ENCODE measurements around the gene AP2A1. TPM values are rescaled to one million over a fixed set of nuclear protein-coding genes. Genes with fewer than 3 reads are reported as not detected.

The AP2A1 gene
- total and polyA plus RNA-seq, 9 of the 15 experiments (the other 6 are each of a cell fraction or from before 2014, with no cell fraction given): 0.55 to 150 (median 31.9) TPM

DNA sequence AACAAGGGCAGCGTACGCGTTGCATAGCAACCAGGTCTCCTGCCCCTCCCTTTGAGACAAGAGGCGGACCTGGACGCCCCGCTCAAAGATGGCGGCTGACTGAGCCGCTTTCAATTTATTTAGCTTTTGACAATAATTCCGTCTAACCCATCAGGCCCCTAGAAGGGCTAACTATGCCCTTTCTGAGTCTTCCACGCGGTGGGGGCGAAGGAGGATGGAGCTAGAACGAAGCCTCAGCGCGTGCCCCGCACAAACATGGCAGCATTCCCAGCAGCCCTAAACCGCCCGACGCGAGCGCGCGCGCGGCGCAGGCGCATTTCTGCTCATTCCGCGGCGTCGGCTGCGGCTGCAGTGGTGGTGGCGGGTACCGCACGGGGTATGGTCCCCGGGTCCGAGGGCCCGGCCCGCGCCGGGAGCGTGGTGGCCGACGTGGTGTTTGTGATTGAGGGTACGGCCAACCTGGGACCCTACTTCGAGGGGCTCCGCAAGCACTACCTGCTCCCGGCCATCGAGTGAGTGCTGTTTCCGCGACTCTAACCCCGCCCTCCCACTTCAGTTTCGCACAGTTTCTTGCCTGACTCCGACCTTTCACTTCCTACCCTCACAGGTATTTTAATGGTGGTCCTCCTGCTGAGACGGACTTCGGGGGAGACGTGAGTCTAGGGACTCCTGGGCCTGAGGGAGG lies 51.3 kb downstream of the AP2A1 start, which contains the start of gene MED25 (continued):
- TF ChIP-seq, protein P1, sequence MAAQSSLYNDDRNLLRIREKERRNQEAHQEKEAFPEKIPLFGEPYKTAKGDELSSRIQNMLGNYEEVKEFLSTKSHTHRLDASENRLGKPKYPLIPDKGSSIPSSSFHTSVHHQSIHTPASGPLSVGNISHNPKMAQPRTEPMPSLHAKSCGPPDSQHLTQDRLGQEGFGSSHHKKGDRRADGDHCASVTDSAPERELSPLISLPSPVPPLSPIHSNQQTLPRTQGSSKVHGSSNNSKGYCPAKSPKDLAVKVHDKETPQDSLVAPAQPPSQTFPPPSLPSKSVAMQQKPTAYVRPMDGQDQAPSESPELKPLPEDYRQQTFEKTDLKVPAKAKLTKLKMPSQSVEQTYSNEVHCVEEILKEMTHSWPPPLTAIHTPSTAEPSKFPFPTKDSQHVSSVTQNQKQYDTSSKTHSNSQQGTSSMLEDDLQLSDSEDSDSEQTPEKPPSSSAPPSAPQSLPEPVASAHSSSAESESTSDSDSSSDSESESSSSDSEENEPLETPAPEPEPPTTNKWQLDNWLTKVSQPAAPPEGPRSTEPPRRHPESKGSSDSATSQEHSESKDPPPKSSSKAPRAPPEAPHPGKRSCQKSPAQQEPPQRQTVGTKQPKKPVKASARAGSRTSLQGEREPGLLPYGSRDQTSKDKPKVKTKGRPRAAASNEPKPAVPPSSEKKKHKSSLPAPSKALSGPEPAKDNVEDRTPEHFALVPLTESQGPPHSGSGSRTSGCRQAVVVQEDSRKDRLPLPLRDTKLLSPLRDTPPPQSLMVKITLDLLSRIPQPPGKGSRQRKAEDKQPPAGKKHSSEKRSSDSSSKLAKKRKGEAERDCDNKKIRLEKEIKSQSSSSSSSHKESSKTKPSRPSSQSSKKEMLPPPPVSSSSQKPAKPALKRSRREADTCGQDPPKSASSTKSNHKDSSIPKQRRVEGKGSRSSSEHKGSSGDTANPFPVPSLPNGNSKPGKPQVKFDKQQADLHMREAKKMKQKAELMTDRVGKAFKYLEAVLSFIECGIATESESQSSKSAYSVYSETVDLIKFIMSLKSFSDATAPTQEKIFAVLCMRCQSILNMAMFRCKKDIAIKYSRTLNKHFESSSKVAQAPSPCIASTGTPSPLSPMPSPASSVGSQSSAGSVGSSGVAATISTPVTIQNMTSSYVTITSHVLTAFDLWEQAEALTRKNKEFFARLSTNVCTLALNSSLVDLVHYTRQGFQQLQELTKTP (IDR thresholded peaks at IDR 0.05; ENCODE audit: low read depth in 1 of 2, partially characterized antibody in 2 of 2): peak in 1 of 2 experiments; percentile 77
- no peak for TF ChIP-seq RUNX1 (IDR thresholded peaks at IDR 0.05; ENCODE audit: low read depth)
- peak; percentile 83 for TF ChIP-seq C11orf30 (IDR thresholded peaks at IDR 0.05; ENCODE audit: low read depth)
- TF ChIP-seq TSC22D4 (tag; IDR thresholded peaks at IDR 0.05): no peak
- TF ChIP-seq SMC3 (conservative IDR thresholded peaks at IDR 0.05; ENCODE audit: insufficient read depth, low read depth, low read length): 0 out of 2 replicates have a peak, but pooled peaks have one; percentile 7
- 0 out of 2 replicates have a peak, but pooled peaks have one; percentile 49 for TF ChIP-seq ZNF23 (CRISPR knock-in tag; IDR thresholded peaks at IDR 0.05)
- TF ChIP-seq, protein P2, sequence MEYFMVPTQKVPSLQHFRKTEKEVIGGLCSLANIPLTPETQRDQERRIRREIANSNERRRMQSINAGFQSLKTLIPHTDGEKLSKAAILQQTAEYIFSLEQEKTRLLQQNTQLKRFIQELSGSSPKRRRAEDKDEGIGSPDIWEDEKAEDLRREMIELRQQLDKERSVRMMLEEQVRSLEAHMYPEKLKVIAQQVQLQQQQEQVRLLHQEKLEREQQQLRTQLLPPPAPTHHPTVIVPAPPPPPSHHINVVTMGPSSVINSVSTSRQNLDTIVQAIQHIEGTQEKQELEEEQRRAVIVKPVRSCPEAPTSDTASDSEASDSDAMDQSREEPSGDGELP (CRISPR knock-in tag; IDR thresholded peaks at IDR 0.05; ENCODE audit: borderline replicate concordance): peak; percentile 52
- TF ChIP-seq, protein P3, sequence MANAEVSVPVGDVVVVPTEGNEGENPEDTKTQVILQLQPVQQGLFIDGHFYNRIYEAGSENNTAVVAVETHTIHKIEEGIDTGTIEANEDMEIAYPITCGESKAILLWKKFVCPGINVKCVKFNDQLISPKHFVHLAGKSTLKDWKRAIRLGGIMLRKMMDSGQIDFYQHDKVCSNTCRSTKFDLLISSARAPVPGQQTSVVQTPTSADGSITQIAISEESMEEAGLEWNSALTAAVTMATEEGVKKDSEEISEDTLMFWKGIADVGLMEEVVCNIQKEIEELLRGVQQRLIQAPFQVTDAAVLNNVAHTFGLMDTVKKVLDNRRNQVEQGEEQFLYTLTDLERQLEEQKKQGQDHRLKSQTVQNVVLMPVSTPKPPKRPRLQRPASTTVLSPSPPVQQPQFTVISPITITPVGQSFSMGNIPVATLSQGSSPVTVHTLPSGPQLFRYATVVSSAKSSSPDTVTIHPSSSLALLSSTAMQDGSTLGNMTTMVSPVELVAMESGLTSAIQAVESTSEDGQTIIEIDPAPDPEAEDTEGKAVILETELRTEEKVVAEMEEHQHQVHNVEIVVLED (CRISPR knock-in tag; IDR thresholded peaks at IDR 0.05): peak; percentile 70
- TF ChIP-seq, protein P4, sequence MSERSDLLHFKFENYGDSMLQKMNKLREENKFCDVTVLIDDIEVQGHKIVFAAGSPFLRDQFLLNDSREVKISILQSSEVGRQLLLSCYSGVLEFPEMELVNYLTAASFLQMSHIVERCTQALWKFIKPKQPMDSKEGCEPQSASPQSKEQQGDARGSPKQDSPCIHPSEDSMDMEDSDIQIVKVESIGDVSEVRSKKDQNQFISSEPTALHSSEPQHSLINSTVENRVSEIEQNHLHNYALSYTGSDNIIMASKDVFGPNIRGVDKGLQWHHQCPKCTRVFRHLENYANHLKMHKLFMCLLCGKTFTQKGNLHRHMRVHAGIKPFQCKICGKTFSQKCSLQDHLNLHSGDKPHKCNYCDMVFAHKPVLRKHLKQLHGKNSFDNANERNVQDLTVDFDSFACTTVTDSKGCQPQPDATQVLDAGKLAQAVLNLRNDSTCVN (CRISPR knock-in tag; IDR thresholded peaks at IDR 0.05): 0 out of 2 replicates have a peak, but pooled peaks have one; percentile 42
- TF ChIP-seq RBBP5 (IDR thresholded peaks at IDR 0.05; ENCODE audit: borderline replicate concordance, insufficient read depth, low read length, poor library complexity, severe bottlenecking): peak; percentile 61
- peak; percentile 92 for TF ChIP-seq NR2C1 (IDR thresholded peaks at IDR 0.05)
- peak; percentile 73; the same call in 1 of the 2 replicates for TF ChIP-seq NR2C1 (tag; IDR thresholded peaks at IDR 0.05)
- TF ChIP-seq CBX2 (IDR thresholded peaks at IDR 0.05; ENCODE audit: insufficient read depth, low read length, poor library complexity, severe bottlenecking): no peak
- TF ChIP-seq NCOA2 (IDR thresholded peaks at IDR 0.05; ENCODE audit: partially characterized antibody in 2 of 2): peak in 1 of 2 experiments; percentile 96
- TF ChIP-seq ZNF263 (CRISPR knock-in tag; IDR thresholded peaks at IDR 0.05; ENCODE audit: borderline replicate concordance): 0 out of 2 replicates have a peak, but pooled peaks have one; percentile 45
- TF ChIP-seq MEIS2 (IDR thresholded peaks at IDR 0.05; ENCODE audit: partially characterized antibody): peak; percentile 50
